ENCODE results near the gene GOLGA8M.
"Not testable (repeated sequence)": the region's sequence is repeated elsewhere in the genome, so short reads cannot be mapped to it uniquely, and the experiment has no call there.

- TF ChIP-seq ZBTB1 (tag by site-specific recombination; IDR thresholded peaks at IDR 0.05); ZNF707 (tag by site-specific recombination; IDR thresholded peaks at IDR 0.05); ZSCAN18 (tag by site-specific recombination; IDR thresholded peaks at IDR 0.05); CTCF (tag by site-specific recombination; IDR thresholded peaks at IDR 0.05); ZNF416 (tag by site-specific recombination; IDR thresholded peaks at IDR 0.05); TRIM28 (IDR thresholded peaks at IDR 0.05; ENCODE audit: borderline replicate concordance, low read length); SP2 (tag by site-specific recombination; IDR thresholded peaks at IDR 0.05); ZNF37A (tag by site-specific recombination; IDR thresholded peaks at IDR 0.05); ZNF121 (tag by site-specific recombination; IDR thresholded peaks at IDR 0.05); FEZF1 (tag by site-specific recombination; IDR thresholded peaks at IDR 0.05); ZFP69B (tag by site-specific recombination; IDR thresholded peaks at IDR 0.05); ZNF184 (tag by site-specific recombination; IDR thresholded peaks at IDR 0.05): not testable (repeated sequence)
These were observed 18.0 kb downstream of the GOLGA8M start for GRCh38 chr15:28694006-28694751.
